Measurements from ENCODE around the gene ZNF175. TPM values are rescaled to one million over a fixed set of nuclear protein-coding genes. Genes with fewer than 3 reads are reported as not detected.
A peak's percentile ranks its signal among the peaks of the same experiment; 100 is the strongest.

Gene ZNF175
- total and polyA plus RNA-seq, 10 of the 15 experiments (the other 5 are each of a cell fraction or from before 2014, with no cell fraction given), result 1.5 to 12.0 (median 4.1) TPM

DNA sequence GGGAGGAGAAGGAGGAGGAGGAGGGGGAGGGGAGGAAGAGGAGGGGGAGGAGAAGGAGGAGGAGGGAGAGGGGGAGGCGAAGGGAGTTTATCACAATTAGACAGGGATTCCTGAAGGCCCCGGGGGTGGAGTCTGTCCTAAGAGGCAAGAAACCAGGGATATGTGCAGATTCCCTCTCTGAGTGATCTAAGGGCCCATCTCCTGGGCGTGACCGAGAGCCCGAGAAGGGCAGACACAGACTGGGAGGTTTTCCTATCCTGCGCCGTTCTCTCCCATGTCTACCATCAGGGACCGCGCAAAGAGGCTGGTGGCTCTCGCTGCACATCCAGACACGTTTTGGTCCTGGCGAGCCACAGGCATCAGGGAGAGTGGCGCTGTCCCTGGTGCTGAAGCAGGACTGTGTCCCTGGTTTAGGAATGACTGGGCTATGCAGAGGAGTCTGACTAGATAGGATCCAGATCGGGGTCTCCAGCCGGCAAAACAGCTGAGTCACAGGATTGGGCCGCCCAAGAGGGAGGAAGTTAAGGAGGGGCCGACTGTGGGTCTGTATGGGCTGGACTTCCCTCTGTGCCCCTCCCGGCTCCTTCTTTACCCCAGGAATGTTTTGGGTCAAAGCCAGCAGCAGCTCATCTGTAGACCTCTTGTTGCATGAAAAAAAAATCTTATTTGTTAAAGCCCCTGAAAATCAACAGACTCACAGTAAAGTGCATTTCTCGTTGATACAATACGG lies 17.9 kb upstream of the ZNF175 start:
- POLR2A ChIA-PET, result no interaction called here
- CTCF ChIA-PET, result interaction anchor here (0.9 to 1.5 kb wide), 2 partner anchors 12 to 55 kb away, joined by 3 to 4 read pairs; no protein-coding TSS in a partner anchor
- no peak overlapping the region for H3K4me3 ChIP-seq
- no peaks in the 10 kb centered on the region for H3K27me3 ChIP-seq (replicated peaks in 1 of 2; ENCODE audit: control insufficient read depth in 2 of 2, insufficient read depth in 2 of 2, low read length in 1 of 2)
- SMC1A ChIA-PET (ENCODE audit: uncharacterized antibody, unreplicated experiment), result interaction anchor here (0.9 kb wide), 1 partner anchor 42 kb away, joined by 3 read pairs; no protein-coding TSS in a partner anchor
- FAIRE-seq (no peak), ATAC-seq (no peak), DNase-seq (ENCODE audit: low read depth, low spot score) (no peak)
- no TSS peak for BruUV-seq (replicated peaks)
- RAD21 ChIA-PET (ENCODE audit: unreplicated experiment), result no interaction called here
- no peaks in the 10 kb centered on the region for H3K79me2 ChIP-seq (ENCODE audit: control insufficient read depth, insufficient read depth, low read length)
- H3K4me1 ChIP-seq (ENCODE audit: control insufficient read depth, insufficient read depth, low read length), result peaks cover 25% of the 10 kb centered on the region
- intact Hi-C loops (cut with micrococcal nuclease; ENCODE audit: unreplicated experiment) (no loop called here), in situ Hi-C loops (cut with MboI) (no loop called here)
- no peak overlapping the region for H3K9ac ChIP-seq (ENCODE audit: control insufficient read depth, insufficient read depth, low read length)
- H4K20me1 ChIP-seq (ENCODE audit: control insufficient read depth, insufficient read depth), result no peaks in the 10 kb centered on the region
- WGBS (ENCODE audit: insufficient coverage, insufficient replicate concordance, low lambda C conversion rate, missing lambda C conversion rate), result 21% methylated on average over 18 of the region's 20 CpGs
- H3K27ac ChIP-seq (ENCODE audit: control insufficient read depth, insufficient read depth), result no peak overlapping the region
- H3K36me3 ChIP-seq (ENCODE audit: control insufficient read depth in 2 of 2, insufficient read depth in 2 of 2, low read length in 1 of 2), result no peaks in the 10 kb centered on the region
- no peak overlapping the region for H2AFZ ChIP-seq (ENCODE audit: control insufficient read depth, low read depth, low read length)
- no peak overlapping the region for H3K4me2 ChIP-seq (ENCODE audit: control insufficient read depth, insufficient read depth)
- H3K9me3 ChIP-seq (replicated peaks; ENCODE audit: control insufficient read depth, insufficient read depth, low read length), result no peaks in the 10 kb centered on the region
- no peak for TF ChIP-seq FOXM1 (IDR thresholded peaks at IDR 0.05; ENCODE audit: low read depth, low read length)
- TF ChIP-seq POLR2A (IDR thresholded peaks at IDR 0.05; ENCODE audit: low read depth, low read length), result no peak
- TF ChIP-seq ZBTB33 (IDR thresholded peaks at IDR 0.05), result no peak
- no peak for TF ChIP-seq RELA (IDR thresholded peaks at IDR 0.05; ENCODE audit: borderline replicate concordance, partially characterized antibody)
- peak; percentile 16; the same call in 1 of the 2 replicates for TF ChIP-seq IKZF1 (conservative IDR thresholded peaks at IDR 0.05)
- no peak for TF ChIP-seq SKIL (IDR thresholded peaks at IDR 0.05; ENCODE audit: low read depth, poor library complexity, severe bottlenecking)
- TF ChIP-seq IRF4 (IDR thresholded peaks at IDR 0.05; ENCODE audit: low read depth, low read length), result 0 out of 2 replicates have a peak, but pooled peaks have one; percentile 66
- no peak for TF ChIP-seq PAX5 (IDR thresholded peaks at IDR 0.05; ENCODE audit: borderline replicate concordance, low read depth, low read length)
- TF ChIP-seq MYC (IDR thresholded peaks at IDR 0.05; ENCODE audit: insufficient read depth, insufficient read length, insufficient replicate concordance, low read length, severe bottlenecking), result no peak
- TF ChIP-seq NBN (IDR thresholded peaks at IDR 0.05), result no peak
- no peak for TF ChIP-seq EGR1 (IDR thresholded peaks at IDR 0.05; ENCODE audit: borderline replicate concordance in 1 of 2, low read depth in 2 of 2, low read length in 2 of 2)
- no peak for TF ChIP-seq BRCA1 (IDR thresholded peaks at IDR 0.05; ENCODE audit: low read depth, low read length)
- peak; percentile 97 for TF ChIP-seq REST (IDR thresholded peaks at IDR 0.05; ENCODE audit: low read depth, low read length)
- 0 out of 2 replicates have a peak, but pooled peaks have one; percentile 18 for TF ChIP-seq EED (IDR thresholded peaks at IDR 0.05; ENCODE audit: low read depth)
- no peak for TF ChIP-seq TBL1XR1 (IDR thresholded peaks at IDR 0.05; ENCODE audit: low read depth, low read length)
- no peak for TF ChIP-seq ZBED1 (IDR thresholded peaks at IDR 0.05; ENCODE audit: borderline replicate concordance)
